ENCODE results near the gene UNC5B. TPM values are rescaled to one million over a fixed set of nuclear protein-coding genes. Genes with fewer than 3 reads are reported as not detected.
A peak's percentile ranks its signal among the peaks of the same experiment; 100 is the strongest.
"Not testable (repeated sequence)": the region's sequence is repeated elsewhere in the genome, so short reads cannot be mapped to it uniquely, and the experiment has no call there.

Gene UNC5B
- polyA plus RNA-seq, 3 donors from 2014 or later: 0.06 to 0.34 TPM; not detected in 1

- peaks cover 7 to 26% (median 21%) of the 10 kb centered on the region in 3 donors for H3K27me3 Mint-ChIP-seq (ENCODE audit: low read depth in 3 of 3)
- no peak for DNase-seq
- H3K4me3 Mint-ChIP-seq: peak overlapping the region in 4 of 5 donors; percentile 50 to 68 (median 59)
- peaks cover 11 to 18% of the 10 kb centered on the region in 2 donors for H3K4me1 Mint-ChIP-seq
- no peak overlapping the region for H3K27ac Mint-ChIP-seq
- no peaks in the 10 kb centered on the region for H3K36me3 Mint-ChIP-seq
- H3K9me3 Mint-ChIP-seq: no peaks in the 10 kb centered on the region
These were observed 804 bp downstream of the UNC5B start for GRCh38 chr10:71213127-71213621.

DNA sequence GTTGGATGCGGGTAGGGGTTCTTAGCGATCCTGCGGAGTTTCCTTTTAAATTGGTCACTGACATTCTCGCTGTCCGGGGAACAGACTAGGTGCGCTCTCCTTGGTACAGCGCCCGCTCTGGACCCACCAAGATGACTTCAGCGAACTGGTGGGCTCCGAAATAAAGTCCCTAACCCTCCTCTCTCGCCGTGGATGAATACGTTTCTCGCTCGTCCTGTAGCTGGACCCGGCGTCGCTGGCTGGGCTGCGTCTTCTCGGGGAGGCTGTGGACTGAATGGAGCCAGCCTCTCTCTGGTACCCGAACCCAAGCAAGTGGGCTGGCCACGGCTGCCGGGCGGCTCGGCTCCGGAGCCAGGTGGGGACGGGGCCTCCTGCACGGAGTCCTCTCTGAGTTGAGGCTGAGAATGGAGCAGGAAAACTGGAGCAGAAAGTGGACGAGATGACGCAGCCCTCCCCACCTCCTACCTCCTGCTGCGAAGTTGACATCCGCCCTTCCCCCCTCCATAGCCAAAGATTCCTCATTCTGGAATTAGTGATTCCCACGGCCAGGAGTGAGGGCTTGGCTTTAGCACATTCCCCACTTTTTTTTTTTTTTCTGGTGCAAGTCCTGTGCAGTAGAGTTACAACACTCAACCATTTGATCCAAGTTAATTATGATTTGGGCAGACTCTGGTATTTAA, 1.5 kb downstream of the UNC5B start:
- H3K4me3 Mint-ChIP-seq: peak overlapping the region in 2 of 5 donors; percentile 21 to 44
- peaks cover 7 to 28% (median 21%) of the 10 kb centered on the region in 3 donors for H3K27me3 Mint-ChIP-seq (ENCODE audit: low read depth in 3 of 3)
- peaks cover 13 to 20% of the 10 kb centered on the region in 2 donors for H3K4me1 Mint-ChIP-seq
- no peak overlapping the region for H3K27ac Mint-ChIP-seq
- no peak for DNase-seq
- H3K9me3 Mint-ChIP-seq: no peaks in the 10 kb centered on the region
- no peaks in the 10 kb centered on the region for H3K36me3 Mint-ChIP-seq

- Mint-ChIP-seq H3K27ac (no peak overlapping the region), H3K36me3 (no peaks in the 10 kb centered on the region), H3K27me3 (ENCODE audit: low read depth in 3 of 3) (peaks cover 8 to 31% (median 18%) of the 10 kb centered on the region in 3 donors), H3K4me3 (peak overlapping the region in 2 of 5 donors; percentile 21 to 27), H3K4me1 (peaks cover 13 to 20% of the 10 kb centered on the region in 2 donors), H3K9me3 (no peaks in the 10 kb centered on the region)
- no peak for DNase-seq
These were observed 2.5 kb downstream of the UNC5B start for GRCh38 chr10:71214641-71215559.

GRCh38 chr10:71216363-71216695, 4.0 kb downstream of the UNC5B start:
- Mint-ChIP-seq H3K4me3 (peak overlapping the region in 1 of 5 donors; percentile 20), H3K4me1 (peaks cover 13 to 20% of the 10 kb centered on the region in 2 donors), H3K27me3 (ENCODE audit: low read depth in 3 of 3) (peaks cover 8 to 25% (median 13%) of the 10 kb centered on the region in 3 donors), H3K27ac (no peak overlapping the region), H3K36me3 (no peaks in the 10 kb centered on the region), H3K9me3 (no peaks in the 10 kb centered on the region)
- no peak for DNase-seq

DNA sequence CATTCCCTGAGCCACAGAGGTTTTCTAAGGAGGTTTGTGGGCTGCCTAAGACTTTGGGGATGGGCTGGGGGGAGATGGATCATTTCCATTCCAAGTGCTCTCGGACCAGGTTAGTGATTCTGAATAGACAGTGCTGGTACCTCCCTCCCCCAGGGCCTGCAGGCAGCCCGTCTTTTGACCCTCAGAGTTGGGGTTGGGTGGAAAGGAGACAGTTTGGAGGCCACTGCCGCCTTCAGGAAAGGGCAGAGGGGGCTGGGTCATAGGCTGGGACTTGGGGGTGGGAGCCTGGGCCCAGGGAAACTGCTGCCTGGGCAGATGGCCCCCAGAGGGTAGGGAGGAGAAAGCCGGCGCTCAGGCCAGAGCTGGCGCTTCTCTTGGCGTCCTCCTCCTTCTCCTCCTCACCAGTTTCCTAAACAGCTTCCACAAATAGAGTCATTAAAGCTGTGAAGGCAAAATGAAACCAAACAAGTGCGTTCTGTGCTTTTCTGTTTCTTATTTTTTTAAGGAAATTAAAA, 4.4 kb downstream of the UNC5B start:
- no peak overlapping the region for H3K27ac Mint-ChIP-seq
- no peaks in the 10 kb centered on the region for H3K9me3 Mint-ChIP-seq
- DNase-seq: no peak
- no peaks in the 10 kb centered on the region for H3K36me3 Mint-ChIP-seq
- peak overlapping the region; percentile 15 to 74 (median 53) for H3K4me3 Mint-ChIP-seq
- peaks cover 9 to 16% of the 10 kb centered on the region in 2 donors for H3K4me1 Mint-ChIP-seq
- peaks cover 8 to 25% (median 12%) of the 10 kb centered on the region in 3 donors for H3K27me3 Mint-ChIP-seq (ENCODE audit: low read depth in 3 of 3)

- Mint-ChIP-seq H3K4me1 (peaks cover 5 to 13% of the 10 kb centered on the region in 2 donors), H3K36me3 (no peaks in the 10 kb centered on the region), H3K4me3 (peak overlapping the region; percentile 21 to 74 (median 63)), H3K9me3 (no peaks in the 10 kb centered on the region), H3K27me3 (ENCODE audit: low read depth in 3 of 3) (peaks cover 8 to 28% (median 11%) of the 10 kb centered on the region in 3 donors), H3K27ac (no peak overlapping the region)
- no peak for DNase-seq
These were observed 5.1 kb downstream of the UNC5B start for GRCh38 chr10:71217266-71218045.

GRCh38 chr10:71218046-71218650, 5.8 kb downstream of the UNC5B start:
- peaks cover 10 to 28% (median 10%) of the 10 kb centered on the region in 3 donors for H3K27me3 Mint-ChIP-seq (ENCODE audit: low read depth in 3 of 3)
- no peak for DNase-seq
- peak overlapping the region; percentile 21 to 64 (median 63) for H3K4me3 Mint-ChIP-seq
- H3K4me1 Mint-ChIP-seq: peaks cover 5 to 11% of the 10 kb centered on the region in 2 donors
- H3K9me3 Mint-ChIP-seq: no peaks in the 10 kb centered on the region
- no peak overlapping the region for H3K27ac Mint-ChIP-seq
- H3K36me3 Mint-ChIP-seq: no peaks in the 10 kb centered on the region

DNA sequence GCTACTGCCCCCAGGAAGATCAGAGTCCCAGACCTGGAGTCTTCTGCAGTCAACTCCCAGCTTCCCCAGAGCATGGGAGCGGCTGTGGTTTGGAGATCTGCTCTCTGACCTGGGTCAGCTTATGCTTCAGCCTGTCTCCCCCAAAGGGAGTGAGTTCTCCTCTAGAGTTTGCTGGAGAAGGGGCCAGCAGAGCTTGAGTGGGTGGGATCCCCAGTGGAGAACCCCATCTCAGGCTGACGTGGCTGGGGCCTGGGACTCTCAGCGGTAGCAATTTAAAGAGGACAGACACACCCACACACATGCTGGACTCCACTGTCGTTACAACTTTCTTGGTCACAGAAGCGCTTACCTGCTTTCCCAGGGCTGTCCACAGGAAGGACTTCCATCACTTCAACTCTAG, 6.3 kb downstream of the UNC5B start:
- H3K27ac Mint-ChIP-seq: no peak overlapping the region
- H3K27me3 Mint-ChIP-seq (ENCODE audit: low read depth in 3 of 3): peaks cover 7 to 28% (median 9%) of the 10 kb centered on the region in 3 donors
- H3K36me3 Mint-ChIP-seq: no peaks in the 10 kb centered on the region
- no peak for DNase-seq
- no peak overlapping the region for H3K4me3 Mint-ChIP-seq
- peaks cover 5 to 8% of the 10 kb centered on the region in 2 donors for H3K4me1 Mint-ChIP-seq
- H3K9me3 Mint-ChIP-seq: no peaks in the 10 kb centered on the region

- not testable (repeated sequence) for H3K4me1 Mint-ChIP-seq, H3K4me3 Mint-ChIP-seq, H3K9me3 Mint-ChIP-seq, DNase-seq, H3K36me3 Mint-ChIP-seq
- Mint-ChIP-seq H3K27me3 (ENCODE audit: low read depth in 3 of 3) (peaks cover 7 to 27% (median 9%) of the 10 kb centered on the region in 3 donors), H3K27ac (peak overlapping the region in 1 of 6 donors; percentile 3)
These were observed 7.0 kb downstream of the UNC5B start for GRCh38 chr10:71219236-71219917.

DNA sequence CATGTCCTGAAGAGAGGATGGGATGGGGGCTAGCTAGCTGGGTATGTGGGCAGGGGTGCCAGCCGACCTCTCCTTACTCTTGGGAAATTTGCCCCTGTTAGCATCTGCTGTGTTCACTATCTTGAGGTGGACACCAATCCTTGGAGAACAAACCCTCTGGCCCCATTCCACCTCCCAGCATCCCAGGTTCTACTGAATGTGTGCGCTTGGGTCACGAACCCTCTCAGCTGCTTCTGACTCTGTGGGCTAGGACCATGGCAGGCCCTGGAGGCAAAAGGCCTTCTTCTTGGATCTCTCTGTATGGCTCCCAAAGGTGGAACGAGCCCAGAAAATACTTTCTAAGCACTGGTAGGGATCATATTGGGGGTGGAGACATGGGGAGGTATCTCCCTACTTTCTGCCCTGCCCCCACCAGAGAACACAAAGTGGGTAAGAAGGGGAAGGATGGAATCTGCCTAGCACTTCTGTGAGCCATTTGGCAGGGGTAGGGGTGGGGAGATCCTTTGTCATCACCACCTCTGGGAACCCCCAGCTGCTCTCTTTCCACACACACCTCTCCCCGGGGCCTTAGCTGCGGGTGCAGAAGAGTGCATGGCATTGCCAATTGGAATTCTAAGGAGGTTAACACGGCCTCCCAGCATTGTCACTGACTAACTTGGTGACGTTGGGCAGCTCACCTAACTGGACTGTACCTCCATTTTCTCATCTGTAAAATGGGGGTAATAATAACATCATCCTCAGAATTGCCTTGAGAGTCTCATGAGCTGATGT, 7.7 kb downstream of the UNC5B start:
- Mint-ChIP-seq H3K4me3 (no peak overlapping the region), H3K27me3 (ENCODE audit: low read depth in 3 of 3) (peaks cover 4 to 20% (median 9%) of the 10 kb centered on the region in 3 donors), H3K36me3 (no peaks in the 10 kb centered on the region), H3K9me3 (no peaks in the 10 kb centered on the region), H3K4me1 (peaks cover 5 to 6% of the 10 kb centered on the region in 2 donors), H3K27ac (no peak overlapping the region)
- DNase-seq: no peak

DNA sequence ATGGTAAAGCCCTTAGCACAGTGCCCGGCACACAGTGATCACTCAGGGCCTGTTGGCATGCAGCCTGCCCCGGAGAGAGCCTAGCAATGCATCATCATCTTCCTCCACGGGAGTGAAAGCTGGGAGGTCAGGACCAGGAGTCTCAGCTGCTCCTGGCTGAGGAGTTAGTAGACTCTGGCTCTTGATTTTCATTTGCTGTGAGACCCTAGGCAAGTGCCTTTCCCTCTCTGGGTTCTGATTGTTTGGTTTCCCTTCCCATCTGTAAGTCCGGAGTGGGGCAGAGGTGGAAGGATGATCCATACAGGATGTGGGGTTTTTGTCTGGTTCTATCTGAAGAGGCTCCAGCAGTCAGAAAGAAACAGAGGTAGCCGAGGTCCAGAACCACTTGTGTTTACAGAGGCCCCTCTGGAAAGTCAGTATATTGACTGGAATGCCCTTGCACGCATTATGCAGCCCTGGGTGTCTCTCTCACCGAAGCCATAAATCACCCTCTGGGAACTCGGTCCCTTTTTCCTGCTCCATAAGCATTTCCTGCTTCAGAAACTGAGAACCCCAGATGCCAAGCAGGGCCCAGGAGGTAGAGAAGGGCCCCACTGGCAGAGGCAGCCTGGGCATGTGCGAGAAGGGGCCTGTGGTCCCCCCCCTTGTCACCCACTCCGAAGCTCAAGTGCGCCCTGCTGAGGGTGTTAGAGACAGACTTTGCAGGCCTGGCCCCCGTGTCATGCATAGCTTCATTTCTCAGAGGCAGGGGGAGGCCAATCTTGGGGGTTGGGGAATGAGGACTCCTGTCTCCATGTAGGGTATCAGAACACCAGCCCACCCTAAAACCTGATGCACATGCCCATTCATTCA, 8.5 kb downstream of the UNC5B start:
- no peaks in the 10 kb centered on the region for H3K9me3 Mint-ChIP-seq
- no peak for DNase-seq
- H3K4me1 Mint-ChIP-seq: peaks cover 5 to 6% of the 10 kb centered on the region in 2 donors
- H3K27me3 Mint-ChIP-seq (ENCODE audit: low read depth in 3 of 3): peaks cover 4 to 25% (median 4%) of the 10 kb centered on the region in 3 donors
- H3K4me3 Mint-ChIP-seq: no peak overlapping the region
- H3K36me3 Mint-ChIP-seq: no peaks in the 10 kb centered on the region
- H3K27ac Mint-ChIP-seq: no peak overlapping the region
